Lower lobe of right lung (tissue), 2 donors: ENCODE data around the gene C9. TPM values are rescaled to one million over a fixed set of nuclear protein-coding genes. Genes with fewer than 3 reads are reported as not detected.
"Not testable (repeated sequence)": the region's sequence is repeated elsewhere in the genome, so short reads cannot be mapped to it uniquely, and the experiment has no call there.

Experiments
- ATAC-seq, 2 donors: fragments of 200-7000 bp; cut with Tn5 transposase; one replicate each; pipeline ENCODE4 v1.9.1; 2020 to 2022; ENCODE audit warnings: mild to moderate bottlenecking in 2 of 2, moderate library complexity in 2 of 2
- DNase-seq: peaks from one replicate; pipeline ENCODE4 v3.0.0-alpha.2; 2020
- H3K27ac ChIP-seq: fragments of 200-600 bp; one replicate; pipeline ENCODE4 v1.8.0; 2022
- H3K27me3 ChIP-seq: fragments of 200-600 bp; one replicate; pipeline ENCODE4 v1.8.0; 2022; ENCODE audit warnings: low read depth
- H3K36me3 ChIP-seq: fragments of 200-600 bp; one replicate; pipeline ENCODE4 v1.8.0; 2022; ENCODE audit warnings: mild to moderate bottlenecking
- H3K4me1 ChIP-seq: fragments of 200-600 bp; one replicate; pipeline ENCODE4 v1.8.0; 2022
- H3K4me3 ChIP-seq: fragments of 200-600 bp; one replicate; pipeline ENCODE4 v1.8.0; 2022; ENCODE audit warnings: mild to moderate bottlenecking
- H3K9me3 ChIP-seq: fragments of 200-600 bp; one replicate; pipeline ENCODE4 v1.8.0; 2022
- intact Hi-C: fragments of 100-400 bp; cut with DNase I; formaldehyde crosslinking; loops from one replicate; pipeline ENCODE4 v1.11.0; 2022
- total RNA-seq: library from RNA; stranded (reverse); fragmentation: NEBNext Ultra II Directional; extraction: Animal tissue kit (Norgen Biotek cat#: 25700); gene quantifications from one replicate; pipeline ENCODE4 v1.2.1, GENCODE V29; 2021
- TF ChIP-seq, protein P1 (sequence below): fragments of 200-600 bp; IDR thresholded peaks from one replicate; pipeline ENCODE4 v1.8.0; 2022; ENCODE audit warnings: antibody characterized with exemption, mild to moderate bottlenecking
- donor health status: DM: no; HTN: yes; CAD: no; lungs with severe emphysema.

The C9 gene
- total RNA-seq, 1 donor from 2014 or later, result 0.27 TPM

- peaks cover 7% of the 10 kb centered on the region for H3K9me3 ChIP-seq
- no peak overlapping the region for H3K4me3 ChIP-seq
- TF ChIP-seq, protein P1, sequence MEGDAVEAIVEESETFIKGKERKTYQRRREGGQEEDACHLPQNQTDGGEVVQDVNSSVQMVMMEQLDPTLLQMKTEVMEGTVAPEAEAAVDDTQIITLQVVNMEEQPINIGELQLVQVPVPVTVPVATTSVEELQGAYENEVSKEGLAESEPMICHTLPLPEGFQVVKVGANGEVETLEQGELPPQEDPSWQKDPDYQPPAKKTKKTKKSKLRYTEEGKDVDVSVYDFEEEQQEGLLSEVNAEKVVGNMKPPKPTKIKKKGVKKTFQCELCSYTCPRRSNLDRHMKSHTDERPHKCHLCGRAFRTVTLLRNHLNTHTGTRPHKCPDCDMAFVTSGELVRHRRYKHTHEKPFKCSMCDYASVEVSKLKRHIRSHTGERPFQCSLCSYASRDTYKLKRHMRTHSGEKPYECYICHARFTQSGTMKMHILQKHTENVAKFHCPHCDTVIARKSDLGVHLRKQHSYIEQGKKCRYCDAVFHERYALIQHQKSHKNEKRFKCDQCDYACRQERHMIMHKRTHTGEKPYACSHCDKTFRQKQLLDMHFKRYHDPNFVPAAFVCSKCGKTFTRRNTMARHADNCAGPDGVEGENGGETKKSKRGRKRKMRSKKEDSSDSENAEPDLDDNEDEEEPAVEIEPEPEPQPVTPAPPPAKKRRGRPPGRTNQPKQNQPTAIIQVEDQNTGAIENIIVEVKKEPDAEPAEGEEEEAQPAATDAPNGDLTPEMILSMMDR, result no peak
- intact Hi-C loops, result no loop called here
- DNase-seq (no peak), ATAC-seq (peak; percentile 29 to 43)
- H3K4me1 ChIP-seq, result no peaks in the 10 kb centered on the region
- H3K27ac ChIP-seq, result no peak overlapping the region
- no peaks in the 10 kb centered on the region for H3K27me3 ChIP-seq
- H3K36me3 ChIP-seq, result no peaks in the 10 kb centered on the region
Measured at GRCh38 chr5:39236718-39237117, 127.6 kb downstream of the C9 start.

DNA sequence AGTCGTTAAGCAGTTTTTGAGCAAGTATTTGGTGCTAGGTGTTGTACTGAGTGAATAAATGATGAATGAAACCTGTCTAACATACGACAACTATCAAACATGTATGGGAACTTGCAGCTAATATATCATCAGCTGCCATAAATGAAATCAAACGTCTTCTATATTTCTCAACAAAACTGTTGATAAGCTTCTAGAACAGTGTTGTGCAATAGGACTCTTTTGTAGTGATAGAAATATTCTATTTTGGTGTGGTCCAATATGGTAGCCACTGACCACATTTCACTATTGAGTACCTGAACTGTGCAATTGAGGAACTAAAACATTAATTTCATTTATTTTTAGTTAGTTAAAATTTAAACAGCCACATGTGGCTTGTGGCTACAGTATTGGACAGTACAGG lies 128.6 kb downstream of the C9 start:
- no peak for DNase-seq
- Histone ChIP-seq H3K9me3 (no peaks in the 10 kb centered on the region), H3K4me1 (no peaks in the 10 kb centered on the region), H3K4me3 (no peak overlapping the region), H3K36me3 (no peaks in the 10 kb centered on the region), H3K27ac (no peak overlapping the region), H3K27me3 (no peaks in the 10 kb centered on the region)
- ATAC-seq, result no peak
- TF ChIP-seq, protein P1, result no peak
- intact Hi-C loops, result no loop called here

- H3K4me3 ChIP-seq, DNase-seq, H3K36me3 ChIP-seq, intact Hi-C loops, H3K9me3 ChIP-seq, H3K4me1 ChIP-seq, ATAC-seq, H3K27ac ChIP-seq, H3K27me3 ChIP-seq: not testable (repeated sequence)
Measured at GRCh38 chr5:39234494-39234893, 129.8 kb downstream of the C9 start.

Other genes with a start within 250 kb of the C9 start
- gene FYB1, start 144.9 kb downstream of the C9 start, total RNA-seq, result 51.0 TPM
- gene DAB2, start 60.5 kb upstream of the C9 start, total RNA-seq, result 164 TPM